Activated T-helper 2 cell treated with anti-CD3 and anti-CD28 coated beads, Interferon-gamma antibody, Interleukin-2, Interleukin-4, amounts not matched to agents 10 μg/mL and 5 μg/mL and 100 μg/mL, durations not matched to agents 14 hours and 24 hours and 36 hours (primary cell): ENCODE data around the gene TTN. TPM values are rescaled to one million over a fixed set of nuclear protein-coding genes. Genes with fewer than 3 reads are reported as not detected.

Source experiments
- DNase-seq: peaks from one replicate; pipeline ENCODE4 v3.0.0; 2021; ENCODE audit warnings: low spot score
- H3K27ac Mint-ChIP-seq: one replicate; pipeline ENCODE4 v1.8.0; 2021; ENCODE audit warnings: mixed read lengths
- H3K27me3 Mint-ChIP-seq: one replicate; pipeline ENCODE4 v1.8.0; 2021; ENCODE audit warnings: low read depth, mixed read lengths
- H3K36me3 Mint-ChIP-seq: one replicate; pipeline ENCODE4 v1.8.0; 2021; ENCODE audit warnings: low read depth, mixed read lengths
- H3K4me1 Mint-ChIP-seq: one replicate; pipeline ENCODE4 v1.8.0; 2021; ENCODE audit warnings: low read depth, mixed read lengths
- H3K4me3 Mint-ChIP-seq: one replicate; pipeline ENCODE4 v1.8.0; 2021; ENCODE audit warnings: low read depth, mild to moderate bottlenecking, moderate library complexity, mixed read lengths
- H3K9me3 Mint-ChIP-seq: one replicate; pipeline ENCODE4 v1.8.0; 2021; ENCODE audit warnings: mixed read lengths
- intact Hi-C: fragments of 100-400 bp; cut with micrococcal nuclease; formaldehyde crosslinking; loops from one replicate; pipeline ENCODE4 v1.15.1; 2023
- total RNA-seq: library from RNA; stranded (reverse); gene quantifications from 2 replicates; pipeline ENCODE4 v1.2.3, GENCODE V29; 2022

TTN gene
- total RNA-seq, 1 donor from 2014 or later: 3.7 TPM

DNA sequence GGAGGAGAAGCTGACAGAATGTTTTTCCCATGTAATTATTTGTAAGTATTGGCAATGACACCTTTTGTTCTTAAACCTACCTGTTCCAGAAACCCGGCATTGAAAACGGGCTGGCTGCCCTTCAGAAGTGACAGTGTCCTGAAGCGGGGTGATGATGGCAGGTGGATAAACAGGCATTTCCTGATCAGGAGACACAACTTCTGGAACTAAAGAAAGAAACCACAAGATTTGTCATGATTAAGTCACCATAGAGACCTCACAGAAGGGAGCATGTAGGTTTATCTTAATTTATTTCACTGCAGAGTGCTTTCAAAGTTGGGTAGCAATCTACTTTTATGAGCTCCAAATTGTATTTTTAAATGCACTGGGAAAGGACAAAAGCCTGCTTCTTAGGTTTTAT is 43.1 kb downstream of the TTN start:
- Mint-ChIP-seq H3K27ac (no peak overlapping the region), H3K27me3 (no peaks in the 10 kb centered on the region), H3K36me3 (no peaks in the 10 kb centered on the region), H3K4me3 (no peak overlapping the region), H3K9me3 (no peaks in the 10 kb centered on the region), H3K4me1 (peaks cover 9% of the 10 kb centered on the region)
- DNase-seq: no peak
- intact Hi-C loops: loop anchor here (10.0 kb wide), 2 partner anchors 451 to 681 kb away; no protein-coding TSS in a partner anchor

- intact Hi-C loops: loop anchor here (1.0 to 10.0 kb wide), 4 partner anchors 152 to 683 kb away; no protein-coding TSS in a partner anchor
- DNase-seq: no peak
- H3K9me3 Mint-ChIP-seq: no peaks in the 10 kb centered on the region
- peaks cover 12% of the 10 kb centered on the region for H3K4me1 Mint-ChIP-seq
- H3K36me3 Mint-ChIP-seq: no peaks in the 10 kb centered on the region
- H3K27ac Mint-ChIP-seq: no peak overlapping the region
- no peak overlapping the region for H3K4me3 Mint-ChIP-seq
- no peaks in the 10 kb centered on the region for H3K27me3 Mint-ChIP-seq
These were observed 45.4 kb downstream of the TTN start for GRCh38 chr2:178761759-178762371.

- H3K27me3 Mint-ChIP-seq: no peaks in the 10 kb centered on the region
- no peaks in the 10 kb centered on the region for H3K9me3 Mint-ChIP-seq
- H3K36me3 Mint-ChIP-seq: no peaks in the 10 kb centered on the region
- no peak for DNase-seq
- H3K27ac Mint-ChIP-seq: no peak overlapping the region
- intact Hi-C loops: no loop called here
- no peak overlapping the region for H3K4me3 Mint-ChIP-seq
- peaks cover 7% of the 10 kb centered on the region for H3K4me1 Mint-ChIP-seq
These were observed 50.4 kb downstream of the TTN start for GRCh38 chr2:178756843-178757242.

- peaks cover 7% of the 10 kb centered on the region for H3K4me1 Mint-ChIP-seq
- no peak overlapping the region for H3K4me3 Mint-ChIP-seq
- H3K27me3 Mint-ChIP-seq: no peaks in the 10 kb centered on the region
- H3K36me3 Mint-ChIP-seq: peaks cover 2% of the 10 kb centered on the region
- H3K27ac Mint-ChIP-seq: no peak overlapping the region
- no peaks in the 10 kb centered on the region for H3K9me3 Mint-ChIP-seq
- no peak for DNase-seq
- intact Hi-C loops: no loop called here
These were observed 50.9 kb downstream of the TTN start for GRCh38 chr2:178756343-178756742.

DNA sequence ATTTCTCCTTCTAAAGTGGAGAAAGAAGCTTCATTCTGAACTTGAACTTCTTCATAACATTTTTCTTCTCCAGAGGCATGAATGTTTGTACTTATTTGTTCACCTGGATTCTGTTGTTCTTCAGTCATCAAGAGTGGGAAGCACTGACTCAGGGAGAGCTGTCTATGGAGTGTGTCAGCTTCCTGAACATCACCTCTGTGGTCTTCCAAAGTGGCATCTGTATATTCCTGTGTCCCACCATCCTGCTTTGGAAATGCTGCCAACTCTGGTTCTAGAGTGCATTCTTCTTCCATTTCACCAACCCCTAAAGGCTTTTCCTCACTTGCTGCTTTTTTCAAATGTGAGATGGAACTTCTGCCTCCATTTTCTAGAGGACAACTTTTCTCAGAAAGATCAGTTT is 59.5 kb downstream of the TTN start:
- no peak for DNase-seq
- H3K27ac Mint-ChIP-seq: no peak overlapping the region
- no peak overlapping the region for H3K4me3 Mint-ChIP-seq
- intact Hi-C loops: no loop called here
- H3K27me3 Mint-ChIP-seq: peaks cover 2% of the 10 kb centered on the region
- H3K9me3 Mint-ChIP-seq: no peaks in the 10 kb centered on the region
- H3K36me3 Mint-ChIP-seq: peaks cover 8% of the 10 kb centered on the region
- peaks cover 2% of the 10 kb centered on the region for H3K4me1 Mint-ChIP-seq

GRCh38 chr2:178734518-178734917 is 72.7 kb downstream of the TTN start:
- intact Hi-C loops: no loop called here
- H3K4me1 Mint-ChIP-seq: no peaks in the 10 kb centered on the region

DNA sequence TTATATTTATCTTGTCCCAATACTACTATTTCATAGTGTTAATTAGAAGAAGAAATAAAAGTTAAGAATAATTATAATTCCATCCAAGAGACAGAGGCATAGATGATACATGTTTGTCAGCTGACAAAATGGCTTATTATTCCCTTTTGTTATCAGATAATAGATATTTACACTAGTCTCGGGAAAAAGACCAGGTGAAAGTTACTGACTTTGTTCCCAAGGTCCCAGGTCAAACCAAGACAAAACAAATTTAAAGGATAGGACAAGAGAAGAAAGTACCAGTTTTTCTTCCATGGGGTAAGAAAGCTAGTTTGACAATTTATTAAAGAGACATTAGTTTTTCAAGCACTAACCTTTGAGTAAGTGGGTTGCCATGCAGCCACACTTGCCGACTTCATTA is 73.2 kb downstream of the TTN start:
- H3K4me1 Mint-ChIP-seq: no peaks in the 10 kb centered on the region
- H3K27ac Mint-ChIP-seq: no peak overlapping the region
- H3K36me3 Mint-ChIP-seq: no peaks in the 10 kb centered on the region
- no peak for DNase-seq
- no peak overlapping the region for H3K4me3 Mint-ChIP-seq
- no peaks in the 10 kb centered on the region for H3K27me3 Mint-ChIP-seq
- intact Hi-C loops: no loop called here
- H3K9me3 Mint-ChIP-seq: no peaks in the 10 kb centered on the region

More at GRCh38 chr2:178734518-178734917, 72.7 kb downstream of the TTN start:
- DNase-seq: no peak
- Mint-ChIP-seq H3K36me3 (no peaks in the 10 kb centered on the region), H3K27me3 (no peaks in the 10 kb centered on the region), H3K27ac (no peak overlapping the region), H3K4me3 (no peak overlapping the region), H3K9me3 (no peaks in the 10 kb centered on the region)

DNA sequence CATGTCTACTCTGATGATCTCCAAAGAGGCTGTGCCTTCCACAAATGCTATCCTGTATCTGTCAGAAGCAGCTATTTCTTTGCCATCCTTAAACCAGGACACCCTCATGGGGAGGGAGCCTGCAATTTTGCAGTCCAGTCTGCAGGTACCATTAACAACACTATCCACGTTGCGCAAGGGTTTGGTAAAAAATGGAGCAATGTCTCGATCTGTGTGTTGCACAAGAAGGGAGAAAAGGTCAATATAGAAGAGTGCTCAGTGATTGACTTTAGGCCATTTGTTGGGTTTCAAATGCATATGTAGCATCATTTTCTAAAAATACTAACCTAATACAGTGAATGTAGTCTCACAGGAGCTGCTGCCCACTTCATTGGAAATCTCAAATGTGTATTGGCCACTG is 74.3 kb downstream of the TTN start:
- intact Hi-C loops: no loop called here
- no peaks in the 10 kb centered on the region for H3K9me3 Mint-ChIP-seq
- H3K27me3 Mint-ChIP-seq: no peaks in the 10 kb centered on the region
- no peak overlapping the region for H3K4me3 Mint-ChIP-seq
- no peaks in the 10 kb centered on the region for H3K36me3 Mint-ChIP-seq
- no peak overlapping the region for H3K27ac Mint-ChIP-seq
- no peaks in the 10 kb centered on the region for H3K4me1 Mint-ChIP-seq
- DNase-seq: no peak

- H3K36me3 Mint-ChIP-seq: no peaks in the 10 kb centered on the region
- H3K27me3 Mint-ChIP-seq: no peaks in the 10 kb centered on the region
- no peak overlapping the region for H3K27ac Mint-ChIP-seq
- H3K4me3 Mint-ChIP-seq: no peak overlapping the region
- intact Hi-C loops: no loop called here
- no peaks in the 10 kb centered on the region for H3K9me3 Mint-ChIP-seq
- no peak for DNase-seq
- no peaks in the 10 kb centered on the region for H3K4me1 Mint-ChIP-seq
These were observed 75.9 kb downstream of the TTN start for GRCh38 chr2:178731300-178731699.

- intact Hi-C loops: no loop called here
- peaks cover 5% of the 10 kb centered on the region for H3K36me3 Mint-ChIP-seq
- H3K4me3 Mint-ChIP-seq: no peak overlapping the region
- H3K27ac Mint-ChIP-seq: no peak overlapping the region
- no peak for DNase-seq
- H3K4me1 Mint-ChIP-seq: no peaks in the 10 kb centered on the region
- H3K27me3 Mint-ChIP-seq: no peaks in the 10 kb centered on the region
- no peaks in the 10 kb centered on the region for H3K9me3 Mint-ChIP-seq
These were observed 77.2 kb downstream of the TTN start for GRCh38 chr2:178730049-178730448.

- no peak overlapping the region for H3K4me3 Mint-ChIP-seq
- H3K36me3 Mint-ChIP-seq: peaks cover 5% of the 10 kb centered on the region
- no peak overlapping the region for H3K27ac Mint-ChIP-seq
- H3K27me3 Mint-ChIP-seq: no peaks in the 10 kb centered on the region
- no peak for DNase-seq
- intact Hi-C loops: no loop called here
- no peaks in the 10 kb centered on the region for H3K9me3 Mint-ChIP-seq
- no peaks in the 10 kb centered on the region for H3K4me1 Mint-ChIP-seq
These were observed 83.4 kb downstream of the TTN start for GRCh38 chr2:178723786-178724346.

DNA sequence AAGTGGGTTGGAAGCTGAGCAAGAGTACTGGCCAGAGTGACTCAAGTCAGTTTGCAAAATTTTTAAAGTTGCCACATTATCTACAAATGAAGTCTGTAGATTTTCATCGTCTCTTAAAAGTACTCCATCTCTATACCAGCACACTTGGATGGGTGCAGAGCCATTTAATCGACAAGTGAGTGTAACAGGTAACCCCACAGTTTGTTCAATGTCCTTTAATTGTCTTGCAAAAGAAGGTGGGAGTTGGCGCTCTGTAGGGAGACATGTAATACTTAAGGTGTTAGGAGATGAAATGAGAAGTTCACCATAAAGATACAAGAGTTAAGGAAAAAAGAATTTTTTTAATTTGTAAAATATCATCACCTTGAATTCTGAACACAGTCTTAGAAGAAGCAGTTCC is 84.9 kb downstream of the TTN start:
- peaks cover 5% of the 10 kb centered on the region for H3K36me3 Mint-ChIP-seq

DNA sequence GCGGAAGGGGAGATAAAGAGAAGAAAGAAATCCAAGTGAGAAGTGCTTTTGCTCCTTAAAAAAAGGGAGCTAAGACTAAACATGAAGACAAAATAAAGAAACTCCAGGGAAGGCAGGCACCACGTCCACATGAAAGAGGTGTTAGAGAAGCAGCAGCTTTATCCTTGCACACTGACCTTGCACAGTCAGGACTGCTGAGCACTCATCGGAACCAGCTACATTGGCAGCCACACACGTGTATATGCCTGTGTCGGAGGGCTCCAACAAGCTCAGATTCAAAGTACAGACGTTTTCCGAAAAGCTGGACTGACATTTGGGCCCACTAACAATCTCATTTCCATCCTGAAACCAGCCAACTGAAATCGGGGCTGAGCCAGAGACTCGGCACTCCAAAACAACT is 88.2 kb downstream of the TTN start:
- Mint-ChIP-seq H3K9me3 (no peaks in the 10 kb centered on the region), H3K36me3 (no peaks in the 10 kb centered on the region), H3K27ac (no peak overlapping the region), H3K27me3 (no peaks in the 10 kb centered on the region), H3K4me3 (no peak overlapping the region), H3K4me1 (no peaks in the 10 kb centered on the region)
- intact Hi-C loops: no loop called here
- DNase-seq: no peak

More for the DNA sequence above, 84.9 kb downstream of the TTN start:
- intact Hi-C loops: no loop called here
- H3K27me3 Mint-ChIP-seq: no peaks in the 10 kb centered on the region
- no peaks in the 10 kb centered on the region for H3K9me3 Mint-ChIP-seq
- no peak overlapping the region for H3K27ac Mint-ChIP-seq
- H3K4me1 Mint-ChIP-seq: no peaks in the 10 kb centered on the region
- no peak for DNase-seq
- no peak overlapping the region for H3K4me3 Mint-ChIP-seq
